T1000 (cell line): ENCODE data around the gene STX8.
A peak's percentile ranks its signal among the peaks of the same experiment; 100 is the strongest.
"Not testable (repeated sequence)": the region's sequence is repeated elsewhere in the genome, so short reads cannot be mapped to it uniquely, and the experiment has no call there.

Experiments used
- DNase-seq: peaks from one replicate; lab custom pipeline; 2025; ENCODE audit warnings: mixed read lengths; lab: John Stamatoyannopoulos, UW

The STX8 gene

GRCh38 chr17:9401434-9401833, 174.2 kb downstream of the STX8 start:
- no peak for DNase-seq

DNA sequence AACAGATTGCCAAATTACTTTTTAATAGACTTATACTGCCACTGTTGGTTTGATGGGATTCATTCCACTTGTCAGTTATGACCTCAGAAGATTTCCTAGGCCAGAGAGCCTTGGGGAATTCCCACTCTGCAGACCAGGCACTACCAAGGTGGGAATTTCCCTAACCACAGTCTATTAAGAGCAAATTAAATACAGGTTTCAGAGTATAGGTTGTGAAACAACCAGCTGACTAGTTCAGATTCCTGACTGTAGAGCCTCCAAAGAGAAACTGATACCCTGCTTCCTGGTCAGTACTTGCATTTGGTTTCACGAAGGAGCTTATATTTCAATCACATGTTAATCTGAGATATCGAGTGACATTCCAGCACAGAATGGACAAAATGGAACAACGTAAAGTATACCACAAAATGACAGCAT, 186.5 kb downstream of the STX8 start:
- peak; percentile 27 for DNase-seq

GRCh38 chr17:9386401-9386800, 189.2 kb downstream of the STX8 start:
- DNase-seq = no peak

DNA sequence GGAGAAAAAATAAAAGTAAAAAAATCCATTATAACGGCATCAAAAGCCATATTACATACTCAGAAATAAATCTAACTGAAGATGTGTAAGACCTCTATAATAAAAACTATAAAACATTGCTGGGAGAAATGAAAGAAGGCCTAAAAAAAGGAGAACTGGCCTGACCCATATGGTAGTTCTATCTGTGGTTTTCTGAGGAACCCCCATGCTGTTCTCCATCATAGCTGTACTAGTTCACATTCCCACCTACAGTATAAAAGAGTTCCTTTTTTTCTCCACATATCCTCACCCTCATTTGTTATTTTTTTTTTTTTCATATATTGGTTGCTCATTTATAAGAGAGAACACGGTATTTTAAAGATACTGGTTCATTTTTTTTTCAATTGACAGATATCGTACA, 191.8 kb downstream of the STX8 start:
- DNase-seq = no peak

DNA sequence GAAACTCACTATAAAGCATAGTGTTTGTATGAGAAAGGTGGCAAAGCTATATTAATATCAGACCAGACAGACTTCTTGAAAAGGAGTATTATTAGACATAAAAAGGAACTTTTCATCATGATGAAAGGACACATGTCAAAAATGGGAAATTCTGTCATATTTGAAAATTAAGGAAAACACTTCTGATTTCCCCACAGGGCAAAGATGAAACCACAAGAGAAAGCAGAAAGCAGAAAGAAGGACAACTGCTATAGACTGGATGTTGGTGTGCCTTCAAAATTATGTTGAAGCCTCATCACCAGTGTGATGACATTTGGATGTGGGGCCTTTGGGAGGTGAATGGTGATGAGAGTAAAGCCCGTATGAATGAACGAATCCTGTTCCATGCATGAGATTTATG, 193.0 kb downstream of the STX8 start:
- DNase-seq = no peak

DNA sequence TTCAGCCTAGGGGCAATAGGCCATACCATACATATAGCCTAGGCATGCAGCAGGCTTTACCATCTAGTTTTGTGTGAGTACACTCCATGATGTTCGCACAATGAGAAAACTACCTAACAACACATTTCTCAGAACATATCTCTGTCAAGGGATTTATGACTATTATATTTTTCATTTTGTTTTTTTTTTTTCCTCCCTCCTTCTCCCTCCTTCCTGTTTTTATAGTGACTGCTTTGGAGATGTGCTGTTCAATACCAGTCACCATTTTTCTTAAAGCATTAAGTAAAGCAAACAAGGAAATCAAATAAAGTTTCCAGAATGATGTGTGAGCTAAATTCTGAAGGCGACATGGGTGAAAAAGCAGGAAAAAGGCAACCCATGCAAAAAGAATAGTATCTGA, 194.6 kb downstream of the STX8 start:
- DNase-seq = no peak

DNA sequence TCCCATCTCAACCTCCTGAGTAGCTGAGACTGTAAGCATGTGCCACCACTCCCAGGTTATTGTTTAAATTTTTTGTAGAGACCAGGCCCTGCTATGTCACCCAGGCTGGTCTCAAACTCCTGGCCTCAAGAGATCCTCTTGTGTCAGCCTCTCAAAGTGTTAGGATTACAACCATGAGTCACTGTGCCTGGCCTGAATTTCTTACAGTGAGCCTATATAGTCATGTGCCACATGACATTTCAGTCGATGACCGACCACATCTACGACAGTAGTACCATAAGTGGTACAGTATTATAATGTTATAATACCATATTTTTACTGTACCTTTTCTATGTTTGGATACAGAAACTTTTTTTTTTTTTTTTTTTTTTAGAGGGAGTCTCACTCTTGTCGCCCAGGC, 195.3 kb downstream of the STX8 start:
- no peak for DNase-seq

DNA sequence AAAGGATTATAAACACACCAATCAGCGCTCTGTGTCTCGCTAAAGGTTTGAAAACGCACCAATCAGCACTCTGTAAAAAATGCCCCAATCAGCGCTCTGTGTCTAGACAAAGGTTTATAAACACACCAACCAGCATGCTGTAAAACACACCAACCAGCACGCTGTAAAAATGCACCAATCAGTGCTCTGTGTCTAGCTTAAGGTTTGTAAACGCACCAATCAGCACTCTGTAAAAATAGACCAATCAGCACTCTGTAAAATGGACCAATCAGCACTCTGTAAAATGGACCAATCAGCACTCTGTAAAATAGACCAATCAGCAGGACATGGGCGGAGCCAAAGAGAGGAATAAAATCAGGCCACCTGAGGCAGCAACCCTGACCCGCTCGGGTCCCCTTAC, 199.4 kb downstream of the STX8 start:
- DNase-seq = not testable (repeated sequence)

GRCh38 chr17:9371019-9371418, 204.6 kb downstream of the STX8 start:
- no peak for DNase-seq

GRCh38 chr17:9370467-9370866, 205.2 kb downstream of the STX8 start:
- DNase-seq = no peak

- no peak for DNase-seq
Measured at GRCh38 chr17:9368631-9369030, 207.0 kb downstream of the STX8 start.

DNA sequence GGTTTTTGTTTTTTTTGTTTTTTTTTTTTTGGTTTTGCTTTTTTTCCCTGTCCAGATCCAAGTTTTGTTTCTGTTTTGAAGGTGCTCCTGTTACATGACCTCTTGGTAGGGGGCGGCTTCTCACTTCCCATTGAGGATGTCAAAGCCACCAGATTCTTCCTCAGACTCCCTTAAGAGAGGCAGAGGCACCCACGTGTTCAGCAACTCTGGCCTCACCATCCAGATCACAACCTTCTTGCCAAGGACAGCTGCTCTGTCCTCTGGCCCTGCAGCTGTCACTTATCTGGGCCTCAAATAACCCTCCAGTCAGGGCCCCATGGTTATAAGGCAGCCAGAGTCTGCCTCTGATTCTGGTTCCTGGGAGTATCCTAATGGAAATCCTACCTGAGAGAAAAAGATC, 208.5 kb downstream of the STX8 start:
- DNase-seq = no peak

GRCh38 chr17:9364837-9365430, 210.7 kb downstream of the STX8 start:
- DNase-seq = no peak

GRCh38 chr17:9363440-9364350, 211.9 kb downstream of the STX8 start:
- no peak for DNase-seq

GRCh38 chr17:9361188-9361955, 214.2 kb downstream of the STX8 start:
- no peak for DNase-seq

- no peak for DNase-seq
Measured at GRCh38 chr17:9360677-9361081, 214.9 kb downstream of the STX8 start.

- DNase-seq = no peak
Measured at GRCh38 chr17:9356488-9356911, 219.1 kb downstream of the STX8 start.

GRCh38 chr17:9355846-9356245, 219.8 kb downstream of the STX8 start:
- DNase-seq = no peak

GRCh38 chr17:9355231-9355630, 220.4 kb downstream of the STX8 start:
- not testable (repeated sequence) for DNase-seq

- DNase-seq = peak; percentile 45
Measured at GRCh38 chr17:9350080-9350479, 225.5 kb downstream of the STX8 start.

DNA sequence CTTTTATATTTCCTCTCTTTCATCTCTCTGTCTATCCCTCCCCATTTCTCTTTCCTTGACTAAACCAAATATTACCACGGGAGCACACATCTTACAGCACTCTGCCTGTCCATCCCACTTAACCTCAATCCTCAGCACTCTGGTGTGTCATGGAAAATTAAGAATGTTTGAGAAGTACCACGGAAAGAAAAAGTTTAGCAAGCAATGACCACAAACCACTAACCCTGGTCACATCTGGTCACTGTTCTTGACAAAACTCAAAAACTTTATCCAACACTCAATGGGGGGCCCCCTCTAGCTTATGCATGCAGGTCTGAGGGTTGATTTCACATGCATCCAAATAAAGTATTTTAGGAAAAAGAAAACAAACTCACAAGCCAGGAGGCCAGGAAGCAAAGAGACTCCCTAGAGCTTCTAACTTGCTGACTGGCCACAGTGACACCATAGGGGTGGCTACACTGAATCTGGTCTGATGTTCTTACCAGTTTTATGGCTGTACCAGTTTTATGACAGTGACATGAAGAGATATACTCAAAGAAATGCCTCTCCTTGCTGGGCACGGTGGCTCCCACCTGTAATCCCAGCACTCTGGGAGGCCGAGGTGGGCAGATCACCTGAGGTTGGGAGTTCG, 229.2 kb downstream of the STX8 start:
- no peak for DNase-seq

GRCh38 chr17:9343516-9343915, 232.1 kb downstream of the STX8 start:
- no peak for DNase-seq
